ENCODE measurements around the gene WDR93. TPM values are rescaled to one million over a fixed set of nuclear protein-coding genes. Genes with fewer than 3 reads are reported as not detected.

The WDR93 gene
- total and polyA plus RNA-seq, 2 donors from 2014 or later, result 1.2 to 2.5 TPM

GRCh38 chr15:89754361-89755154 lies 63.9 kb downstream of the WDR93 start:
- H3K27ac ChIP-seq (ENCODE audit: low read depth in 2 of 2, low read length in 2 of 2), result no peak overlapping the region
- H3K9ac ChIP-seq (ENCODE audit: low read length in 3 of 3), result no peak overlapping the region
- intact Hi-C loops (cut with DNase I), result loop anchor here (5.0 kb wide), 1 partner anchor 123 kb away; no protein-coding TSS in a partner anchor
- H3K4me3 ChIP-seq (ENCODE audit: low read length in 3 of 3), result no peak overlapping the region
- FAIRE-seq (no peak), DNase-seq (no peak)
- H3K9me3 ChIP-seq (ENCODE audit: control insufficient read depth in 2 of 3, insufficient read depth in 1 of 3, low read length in 3 of 3), result no peaks in the 10 kb centered on the region
- H3K4me1 ChIP-seq (ENCODE audit: control insufficient read depth in 2 of 3, insufficient read depth in 2 of 3, low read depth in 1 of 3, low read length in 3 of 3), result peaks cover 0 to 12% (median 0%) of the 10 kb centered on the region in 3 donors
- TF ChIP-seq, protein P1, sequence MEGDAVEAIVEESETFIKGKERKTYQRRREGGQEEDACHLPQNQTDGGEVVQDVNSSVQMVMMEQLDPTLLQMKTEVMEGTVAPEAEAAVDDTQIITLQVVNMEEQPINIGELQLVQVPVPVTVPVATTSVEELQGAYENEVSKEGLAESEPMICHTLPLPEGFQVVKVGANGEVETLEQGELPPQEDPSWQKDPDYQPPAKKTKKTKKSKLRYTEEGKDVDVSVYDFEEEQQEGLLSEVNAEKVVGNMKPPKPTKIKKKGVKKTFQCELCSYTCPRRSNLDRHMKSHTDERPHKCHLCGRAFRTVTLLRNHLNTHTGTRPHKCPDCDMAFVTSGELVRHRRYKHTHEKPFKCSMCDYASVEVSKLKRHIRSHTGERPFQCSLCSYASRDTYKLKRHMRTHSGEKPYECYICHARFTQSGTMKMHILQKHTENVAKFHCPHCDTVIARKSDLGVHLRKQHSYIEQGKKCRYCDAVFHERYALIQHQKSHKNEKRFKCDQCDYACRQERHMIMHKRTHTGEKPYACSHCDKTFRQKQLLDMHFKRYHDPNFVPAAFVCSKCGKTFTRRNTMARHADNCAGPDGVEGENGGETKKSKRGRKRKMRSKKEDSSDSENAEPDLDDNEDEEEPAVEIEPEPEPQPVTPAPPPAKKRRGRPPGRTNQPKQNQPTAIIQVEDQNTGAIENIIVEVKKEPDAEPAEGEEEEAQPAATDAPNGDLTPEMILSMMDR (IDR thresholded peaks at IDR 0.05; ENCODE audit: borderline replicate concordance, extremely low read depth, insufficient read depth), result no peak
- no peaks in the 10 kb centered on the region for H3K27me3 ChIP-seq (ENCODE audit: control insufficient read depth, insufficient read depth, low read length)
- H3K36me3 ChIP-seq (ENCODE audit: control insufficient read depth in 2 of 3, insufficient read depth in 3 of 3, low read length in 3 of 3), result no peaks in the 10 kb centered on the region

DNA sequence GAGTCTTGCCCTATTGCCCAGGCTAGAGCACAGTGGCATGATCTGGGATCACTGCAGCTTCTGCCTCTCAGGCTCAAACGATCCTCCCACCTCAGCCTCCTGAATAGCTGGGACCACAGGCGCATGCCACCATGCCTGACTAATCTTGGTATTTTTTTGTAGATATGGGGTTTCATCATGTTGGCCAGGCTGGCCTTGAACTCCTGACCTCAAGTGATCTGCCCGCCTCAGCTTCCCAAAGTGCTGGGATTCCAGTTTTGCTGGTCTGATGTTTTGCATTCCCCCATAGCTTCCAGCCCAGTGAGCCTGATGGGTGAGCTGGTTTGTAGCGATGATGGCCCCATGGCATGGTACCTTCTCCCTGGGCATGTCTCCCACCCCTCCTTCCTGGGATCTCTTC lies 65.1 kb downstream of the WDR93 start:
- H3K36me3 ChIP-seq (ENCODE audit: control insufficient read depth in 2 of 3, insufficient read depth in 3 of 3, low read length in 3 of 3), result no peaks in the 10 kb centered on the region
- peaks cover 0 to 10% (median 0%) of the 10 kb centered on the region in 3 donors for H3K4me1 ChIP-seq (ENCODE audit: control insufficient read depth in 2 of 3, insufficient read depth in 2 of 3, low read depth in 1 of 3, low read length in 3 of 3)
- H3K27me3 ChIP-seq (ENCODE audit: control insufficient read depth, insufficient read depth, low read length), result no peaks in the 10 kb centered on the region
- TF ChIP-seq, protein P1 (IDR thresholded peaks at IDR 0.05; ENCODE audit: borderline replicate concordance, extremely low read depth, insufficient read depth), result no peak
- intact Hi-C loops (cut with DNase I), result loop anchor here (5.0 kb wide), 1 partner anchor 122 kb away; no protein-coding TSS in a partner anchor
- H3K4me3 ChIP-seq (ENCODE audit: low read length in 3 of 3), result no peak overlapping the region
- DNase-seq (no peak), FAIRE-seq (no peak)
- H3K27ac ChIP-seq (ENCODE audit: low read depth in 2 of 2, low read length in 2 of 2), result no peak overlapping the region
- H3K9me3 ChIP-seq (ENCODE audit: control insufficient read depth in 2 of 3, insufficient read depth in 1 of 3, low read length in 3 of 3), result no peaks in the 10 kb centered on the region
- no peak overlapping the region for H3K9ac ChIP-seq (ENCODE audit: low read length in 3 of 3)

- no peak overlapping the region for H3K4me3 ChIP-seq (ENCODE audit: low read length in 3 of 3)
- DNase-seq, result no peak
- TF ChIP-seq, protein P1 (IDR thresholded peaks at IDR 0.05; ENCODE audit: borderline replicate concordance, extremely low read depth, insufficient read depth), result no peak
- H3K27ac ChIP-seq (ENCODE audit: low read depth in 2 of 2, low read length in 2 of 2), result no peak overlapping the region
- intact Hi-C loops (cut with DNase I), result loop anchor here (5.0 kb wide), 1 partner anchor 120 kb away; no protein-coding TSS in a partner anchor
- FAIRE-seq, result no peak
- H3K36me3 ChIP-seq (ENCODE audit: control insufficient read depth in 2 of 3, insufficient read depth in 3 of 3, low read length in 3 of 3), result no peaks in the 10 kb centered on the region
- no peaks in the 10 kb centered on the region for H3K9me3 ChIP-seq (ENCODE audit: control insufficient read depth in 2 of 3, insufficient read depth in 1 of 3, low read length in 3 of 3)
- no peaks in the 10 kb centered on the region for H3K27me3 ChIP-seq (ENCODE audit: control insufficient read depth, insufficient read depth, low read length)
- H3K9ac ChIP-seq (ENCODE audit: low read length in 3 of 3), result no peak overlapping the region
- H3K4me1 ChIP-seq (ENCODE audit: control insufficient read depth in 2 of 3, insufficient read depth in 2 of 3, low read depth in 1 of 3, low read length in 3 of 3), result peaks cover 0 to 9% (median 0%) of the 10 kb centered on the region in 3 donors
These were observed 66.3 kb downstream of the WDR93 start for GRCh38 chr15:89756897-89757296.
